Prostate gland (tissue), 2 donors: Measurements from ENCODE around the gene SMARCA2. TPM values are rescaled to one million over a fixed set of nuclear protein-coding genes. Genes with fewer than 3 reads are reported as not detected.

Experiments used
- DNase-seq: peaks from one replicate; pipeline ENCODE4 v3.0.0-alpha.2; 2019; ENCODE audit warnings: low spot score
- H3K27ac ChIP-seq, 2 donors: fragments of 200-600 bp; sonication (generic); 2 replicates each; pipeline ENCODE4 v1.5.1; 2017 to 2019
- H3K27me3 ChIP-seq: fragments of 200-600 bp; sonication (generic); replicated peaks from 2 replicates; pipeline ENCODE4 v1.5.1; 2019; ENCODE audit not compliant: insufficient read depth
- H3K36me3 ChIP-seq, 2 donors: fragments of 200-600 bp; sonication (generic); 1 replicate in 1 of 2; 2 replicates in 1 of 2; pipeline versions ENCODE4 v1.5.1 to v1.8.1; 2017 to 2019
- H3K4me1 ChIP-seq: fragments of 200-600 bp; sonication (generic); replicated peaks from 2 replicates; pipeline ENCODE4 v1.5.1; 2019
- H3K4me3 ChIP-seq, 2 donors: fragments of 200-600 bp; sonication (generic); 2 replicates each; pipeline ENCODE4 v1.5.1; 2017 to 2019
- H3K9me3 ChIP-seq: fragments of 200-600 bp; sonication (generic); 2 replicates; pipeline ENCODE4 v1.5.1; 2017
- CTCF ChIP-seq, 4 experiments: fragments of 200-600 bp in 2 of 4; fragments of 450-650 bp in 2 of 4; sonication (generic) in 2 of 4; IDR thresholded peaks; 1 replicate in 3 of 4; 2 replicates in 1 of 4; pipeline ENCODE4 v1.5.1; 2016 to 2019; ENCODE audit warnings: antibody characterized with exemption in 4 of 4, mild to moderate bottlenecking in 2 of 4, moderate library complexity in 2 of 4
- POLR2A ChIP-seq: fragments of 450-650 bp; IDR thresholded peaks from one replicate; pipeline ENCODE4 v1.6.1; 2016; ENCODE audit warnings: antibody characterized with exemption, mild to moderate bottlenecking
- POLR2AphosphoS5 ChIP-seq: sonication (generic); formaldehyde crosslinking; IDR thresholded peaks from one replicate; pipeline ENCODE4 v1.6.1; 2017; ENCODE audit warnings: antibody characterized with exemption
- WGBS: methylation state at CpG from one replicate; pipeline ENCODE4 v1.1.5; 2018; 5-methylcytosine and 5-hydroxymethylcytosine counted together
- intact Hi-C: fragments of 100-400 bp; cut with DNase I; formaldehyde crosslinking; loops from one replicate; pipeline ENCODE4 v1.14.2; 2022
- total RNA-seq, 2 donors: library from RNA; depleted of rRNA; stranded (reverse); fragments of >200 nt; gene quantifications; one replicate each; pipeline ENCODE4 v1.1.0, GENCODE V29; 2016

SMARCA2 gene
- total RNA-seq, 2 donors from 2014 or later = 125 to 175 TPM

- no peak overlapping the region for H3K4me3 ChIP-seq
- WGBS = 38% methylated on average over 2 of the region's 2 CpGs
- no peak for DNase-seq
- H3K36me3 ChIP-seq = peaks cover 4 to 5% of the 10 kb centered on the region in 2 donors
- intact Hi-C loops = no loop called here
- no peak overlapping the region for H3K27ac ChIP-seq
- no peak for TF ChIP-seq POLR2AphosphoS5
- no peak for TF ChIP-seq POLR2A
- no peak for TF ChIP-seq CTCF (IDR thresholded peaks at IDR 0.05)
- no peaks in the 10 kb centered on the region for H3K9me3 ChIP-seq
- no peaks in the 10 kb centered on the region for H3K27me3 ChIP-seq
- H3K4me1 ChIP-seq = no peaks in the 10 kb centered on the region
These were observed 78.9 kb downstream of the SMARCA2 start for GRCh38 chr9:2093920-2094597.

- no peak overlapping the region for H3K4me3 ChIP-seq
- no peaks in the 10 kb centered on the region for H3K4me1 ChIP-seq
- intact Hi-C loops = no loop called here
- peaks cover 4 to 5% of the 10 kb centered on the region in 2 donors for H3K36me3 ChIP-seq
- H3K27ac ChIP-seq = no peak overlapping the region
- no peaks in the 10 kb centered on the region for H3K9me3 ChIP-seq
- TF ChIP-seq CTCF (IDR thresholded peaks at IDR 0.05) = no peak
- no peak for TF ChIP-seq POLR2AphosphoS5
- TF ChIP-seq POLR2A = no peak
- H3K27me3 ChIP-seq = no peaks in the 10 kb centered on the region
- DNase-seq = no peak
- 93% methylated on average over 6 of the region's 6 CpGs for WGBS
These were observed 81.3 kb downstream of the SMARCA2 start for GRCh38 chr9:2096376-2096970.

- 95% methylated on average over 1 of the region's 1 CpG for WGBS
- Histone ChIP-seq H3K36me3 (no peaks in the 10 kb centered on the region), H3K9me3 (no peaks in the 10 kb centered on the region), H3K4me3 (no peak overlapping the region), H3K27me3 (no peaks in the 10 kb centered on the region), H3K27ac (no peak overlapping the region), H3K4me1 (no peaks in the 10 kb centered on the region)
- intact Hi-C loops = no loop called here
- DNase-seq = no peak
- no peak for TF ChIP-seq POLR2A
- TF ChIP-seq POLR2AphosphoS5 = no peak
- TF ChIP-seq CTCF (IDR thresholded peaks at IDR 0.05) = no peak
These were observed 91.5 kb downstream of the SMARCA2 start for GRCh38 chr9:2106666-2107065.

- DNase-seq = no peak
- no peaks in the 10 kb centered on the region for H3K4me1 ChIP-seq
- H3K27ac ChIP-seq = no peak overlapping the region
- H3K9me3 ChIP-seq = no peaks in the 10 kb centered on the region
- no peaks in the 10 kb centered on the region for H3K36me3 ChIP-seq
- H3K4me3 ChIP-seq = no peak overlapping the region
- H3K27me3 ChIP-seq = no peaks in the 10 kb centered on the region
- intact Hi-C loops = no loop called here
- TF ChIP-seq CTCF (IDR thresholded peaks at IDR 0.05) = no peak
- no peak for TF ChIP-seq POLR2A
- no peak for TF ChIP-seq POLR2AphosphoS5
- 86% methylated on average over 5 of the region's 5 CpGs for WGBS
These were observed 92.8 kb downstream of the SMARCA2 start for GRCh38 chr9:2107906-2108451.
